Neural cell (in vitro differentiated cells): ENCODE measurements around the gene GFRA1. TPM values are rescaled to one million over a fixed set of nuclear protein-coding genes. Genes with fewer than 3 reads are reported as not detected.

Source experiments
- H2AFZ ChIP-seq: fragments of 200-600, 300-800 bp; sonication (generic), shearing (Covaris generic); 2 replicates; pipeline ENCODE4 v1.6.0; 2014; ENCODE audit warnings: low read depth, mild to moderate bottlenecking, antibody characterized with exemption, low read length, moderate library complexity
- H3F3A ChIP-seq: fragments of 200-600 bp; shearing (Covaris generic); 2 replicates; pipeline ENCODE4 v1.6.1; 2016; ENCODE audit warnings: mild to moderate bottlenecking, moderate library complexity, mixed read lengths, antibody characterized with exemption, low read length; ENCODE audit not compliant: insufficient read depth, poor library complexity, severe bottlenecking
- H3K27ac ChIP-seq: fragments of 200-600, 300-800 bp; sonication (generic), shearing (Covaris generic); 2 replicates; pipeline ENCODE4 v1.5.1; 2014; ENCODE audit warnings: mild to moderate bottlenecking, low read length, moderate library complexity
- H3K27me3 ChIP-seq: fragments of 300-800, 200-600 bp; sonication (generic), shearing (Covaris generic); 2 replicates; pipeline ENCODE4 v1.6.0; 2014; ENCODE audit warnings: mild to moderate bottlenecking, low read depth, low read length, moderate library complexity; ENCODE audit not compliant: insufficient read depth
- H3K36me3 ChIP-seq: fragments of 300-800, 200-600 bp; sonication (generic), shearing (Covaris generic); 2 replicates; pipeline ENCODE4 v1.5.1; 2014; ENCODE audit warnings: mild to moderate bottlenecking, antibody characterized with exemption, low read length, moderate library complexity; ENCODE audit not compliant: insufficient read depth
- H3K4me2 ChIP-seq: fragments of 300-800, 200-600 bp; sonication (generic), shearing (Covaris generic); 2 replicates; pipeline ENCODE4 v1.6.0; 2014; ENCODE audit warnings: mild to moderate bottlenecking, low read length
- H3K4me3 ChIP-seq: fragments of 300-800, 200-600 bp; sonication (generic), shearing (Covaris generic); 2 replicates; pipeline ENCODE4 v1.5.1; 2014; ENCODE audit warnings: mild to moderate bottlenecking, low read length, moderate library complexity
- H3K79me2 ChIP-seq: fragments of 200-600 bp; shearing (Covaris generic); replicated peaks from 2 replicates; pipeline ENCODE4 v1.6.0; 2014; ENCODE audit warnings: mild to moderate bottlenecking, low read length, moderate library complexity; ENCODE audit not compliant: insufficient read depth
- H3K9ac ChIP-seq: fragments of 300-800, 200-600 bp; sonication (generic), shearing (Covaris generic); 2 replicates; pipeline ENCODE4 v1.6.1; 2016; ENCODE audit warnings: mild to moderate bottlenecking, low read length, mixed read lengths
- H3K9me2 ChIP-seq: fragments of 200-600 bp; shearing (Covaris generic); 2 replicates; pipeline ENCODE4 v1.6.1; 2016; ENCODE audit warnings: mild to moderate bottlenecking, low read length, mixed read lengths; ENCODE audit not compliant: insufficient read depth
- H3K9me3 ChIP-seq: fragments of 200-600, 300-800 bp; sonication (generic), shearing (Covaris generic); 2 replicates; pipeline ENCODE4 v1.6.1; 2016; ENCODE audit warnings: mild to moderate bottlenecking, mixed run types, low read length, moderate library complexity, mixed read lengths
- H4K20me1 ChIP-seq: fragments of 200-600 bp; shearing (Covaris generic); 2 replicates; pipeline ENCODE4 v1.6.1; 2016; ENCODE audit warnings: mild to moderate bottlenecking, mixed run types; ENCODE audit not compliant: insufficient read depth
- CTCF ChIP-seq: fragments of 450-650 bp; IDR thresholded peaks from 2 replicates; pipeline ENCODE4 v1.5.1; 2014; ENCODE audit warnings: antibody characterized with exemption, mild to moderate bottlenecking, moderate library complexity; ENCODE audit not compliant: poor library complexity, severe bottlenecking
- EP300 ChIP-seq: fragments of 450-650 bp; conservative IDR thresholded peaks from 2 replicates; pipeline ENCODE4 v1.6.1; 2014; ENCODE audit warnings: antibody characterized with exemption, mild to moderate bottlenecking, moderate library complexity; ENCODE audit not compliant: poor library complexity, severe bottlenecking
- EZH2 ChIP-seq: fragments of 200-600, 300-800 bp; shearing (Covaris generic), sonication (generic); IDR thresholded peaks from 2 replicates; pipeline ENCODE4 v1.6.1; 2014; ENCODE audit warnings: antibody characterized with exemption, low read length, borderline replicate concordance, mild to moderate bottlenecking; ENCODE audit not compliant: insufficient read depth, poor library complexity, severe bottlenecking
- MXI1 ChIP-seq: fragments of 450-650 bp; conservative IDR thresholded peaks from 2 replicates; pipeline ENCODE4 v1.6.1; 2014; ENCODE audit warnings: antibody characterized with exemption, mild to moderate bottlenecking; ENCODE audit not compliant: poor library complexity, severe bottlenecking
- POLR2AphosphoS5 ChIP-seq: IDR thresholded peaks from 2 replicates; pipeline ENCODE4 v1.6.1; 2012
- RAD21 ChIP-seq: fragments of 450-650 bp; conservative IDR thresholded peaks from 2 replicates; pipeline ENCODE4 v1.6.1; 2014; ENCODE audit warnings: antibody characterized with exemption, mild to moderate bottlenecking, moderate library complexity
- REST ChIP-seq: IDR thresholded peaks from 2 replicates; pipeline ENCODE4 v1.6.1; 2012; ENCODE audit warnings: borderline replicate concordance
- SMC3 ChIP-seq: fragments of 450-650 bp; conservative IDR thresholded peaks from 2 replicates; pipeline ENCODE4 v1.6.1; 2014; ENCODE audit warnings: antibody characterized with exemption, mild to moderate bottlenecking, moderate library complexity; ENCODE audit not compliant: poor library complexity
- TAF1 ChIP-seq: IDR thresholded peaks from 2 replicates; pipeline ENCODE4 v1.6.1; 2012; ENCODE audit warnings: low read depth
- polyA plus RNA-seq: library from polyadenylated mRNA; depleted of rRNA; stranded (reverse); fragments of >200 nt; gene quantifications from 2 replicates; pipeline ENCODE4 v1.2.3, GENCODE V29; 2014

Gene GFRA1
- polyA plus RNA-seq, 1 donor from 2014 or later: 2.3 TPM

GRCh38 chr10:116079355-116079754, 193.7 kb downstream of the GFRA1 start:
- Histone ChIP-seq H3K4me3 (no peak overlapping the region), H4K20me1 (no peaks in the 10 kb centered on the region), H3K9ac (no peak overlapping the region), H2AFZ (no peak overlapping the region), H3K27ac (no peak overlapping the region), H3K9me2 (no peaks in the 10 kb centered on the region), H3K27me3 (no peaks in the 10 kb centered on the region), H3K4me2 (no peak overlapping the region), H3F3A (no peaks in the 10 kb centered on the region), H3K9me3 (no peaks in the 10 kb centered on the region), H3K36me3 (no peaks in the 10 kb centered on the region), H3K79me2 (no peaks in the 10 kb centered on the region)
- TF ChIP-seq RAD21 (no peak), TAF1 (no peak), EP300 (no peak), REST (no peak), POLR2AphosphoS5 (no peak), MXI1 (no peak), EZH2 (no peak), SMC3 (no peak), CTCF (no peak)

GRCh38 chr10:116076621-116077020, 196.4 kb downstream of the GFRA1 start:
- Histone ChIP-seq H3K9ac (no peak overlapping the region), H4K20me1 (no peaks in the 10 kb centered on the region), H3K36me3 (no peaks in the 10 kb centered on the region), H3K27me3 (no peaks in the 10 kb centered on the region), H3K4me2 (no peak overlapping the region), H3K27ac (no peak overlapping the region), H3K79me2 (no peaks in the 10 kb centered on the region), H3K4me3 (no peak overlapping the region), H3K9me3 (no peaks in the 10 kb centered on the region), H2AFZ (no peak overlapping the region), H3K9me2 (no peaks in the 10 kb centered on the region), H3F3A (no peaks in the 10 kb centered on the region)
- TF ChIP-seq EZH2 (no peak), TAF1 (no peak), RAD21 (no peak), EP300 (no peak), POLR2AphosphoS5 (no peak), MXI1 (no peak), SMC3 (no peak), REST (no peak), CTCF (no peak)
